ENCODE data around the gene RBMX2.
"Not testable (repeated sequence)": the region's sequence is repeated elsewhere in the genome, so short reads cannot be mapped to it uniquely, and the experiment has no call there.

Gene RBMX2, protein sequence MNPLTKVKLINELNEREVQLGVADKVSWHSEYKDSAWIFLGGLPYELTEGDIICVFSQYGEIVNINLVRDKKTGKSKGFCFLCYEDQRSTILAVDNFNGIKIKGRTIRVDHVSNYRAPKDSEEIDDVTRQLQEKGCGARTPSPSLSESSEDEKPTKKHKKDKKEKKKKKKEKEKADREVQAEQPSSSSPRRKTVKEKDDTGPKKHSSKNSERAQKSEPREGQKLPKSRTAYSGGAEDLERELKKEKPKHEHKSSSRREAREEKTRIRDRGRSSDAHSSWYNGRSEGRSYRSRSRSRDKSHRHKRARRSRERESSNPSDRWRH

GRCh38 chrX:130401415-130402207, at the start of gene RBMX2:
Gene RBMX2, plus strand, starts transcription at chrX:130401987. Its CDS starts 46 bp downstream, at chrX:130402033.
- peak; percentile 25 to 84 for DNase-seq

- not testable (repeated sequence) for DNase-seq
Measured at GRCh38 chrX:130352050-130352449, 49.7 kb upstream of the RBMX2 start.

DNA sequence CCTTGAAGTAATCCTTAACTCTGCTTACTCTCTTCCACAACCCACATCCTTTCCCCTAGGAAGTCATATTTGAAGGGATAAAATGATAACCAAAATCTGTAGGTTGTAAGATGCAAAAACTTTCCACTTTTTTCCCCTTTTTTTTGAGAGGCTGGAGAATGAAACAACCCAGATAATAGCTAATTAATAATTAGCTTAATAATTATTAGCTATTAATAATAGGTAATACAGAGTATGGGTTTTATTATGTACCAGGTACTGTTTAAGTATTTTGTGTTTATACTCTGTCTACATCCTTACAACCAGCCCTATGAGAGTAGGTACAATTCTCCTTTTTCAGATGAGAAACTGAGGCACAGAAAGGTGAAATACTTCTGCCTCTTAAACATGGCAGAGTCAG, 25.7 kb upstream of the RBMX2 start:
- no peak for DNase-seq

DNA sequence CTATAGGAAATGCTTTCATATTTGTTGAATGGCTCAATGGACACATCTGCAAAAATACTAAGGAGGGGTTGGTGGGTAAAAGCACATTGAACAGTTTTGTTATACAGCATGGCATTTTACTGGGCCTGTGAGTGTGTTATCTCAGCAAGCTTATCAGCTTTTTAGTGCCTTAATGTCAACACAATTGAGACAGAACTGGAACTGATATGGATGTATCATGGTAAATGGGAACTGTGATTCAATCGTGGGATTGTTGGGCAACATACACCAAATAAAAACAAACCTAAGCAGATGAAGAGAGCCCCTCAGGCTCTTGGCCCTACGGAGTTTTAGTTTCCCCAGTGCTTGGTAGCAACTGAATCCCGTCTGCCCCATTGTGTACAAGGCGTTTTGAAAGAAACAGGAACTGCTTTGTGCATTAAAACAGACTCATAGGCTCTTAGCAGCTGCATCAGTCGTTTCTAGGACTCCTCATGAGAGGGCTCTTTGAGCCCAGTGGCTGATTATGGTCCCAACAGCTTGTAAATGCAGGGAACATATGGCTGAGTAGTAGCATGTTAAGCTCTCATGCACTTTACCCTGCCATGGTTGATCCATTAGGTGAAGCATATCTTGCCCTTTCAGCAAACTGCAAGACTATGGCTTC, 23.6 kb upstream of the RBMX2 start:
- no peak for DNase-seq

DNA sequence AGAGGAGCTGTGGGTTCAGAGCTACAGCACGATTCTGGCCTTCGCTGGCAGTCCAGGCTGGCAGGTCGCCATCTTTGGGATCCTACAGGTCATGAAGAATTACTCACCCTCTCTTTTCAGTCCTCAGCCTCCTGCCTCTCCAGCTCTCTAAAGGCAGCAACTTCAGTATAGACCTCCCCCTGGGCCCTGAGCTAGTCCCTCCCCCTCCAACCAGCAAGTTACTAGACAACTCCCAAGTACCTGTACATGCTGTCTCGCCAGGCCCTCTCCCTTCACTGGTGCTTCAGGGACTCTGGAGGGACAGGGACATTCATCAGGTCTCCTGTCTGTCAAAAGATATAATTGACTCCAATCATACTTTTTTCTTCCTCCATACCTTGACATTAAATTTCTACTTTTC, 16.3 kb upstream of the RBMX2 start, which contains the start of gene GPR119:
Gene GPR119, minus strand, starts transcription at position 155 of the 400 bp plus-strand sequence. CDS start 227 bp downstream, outside the sequence.
- DNase-seq: no peak

DNA sequence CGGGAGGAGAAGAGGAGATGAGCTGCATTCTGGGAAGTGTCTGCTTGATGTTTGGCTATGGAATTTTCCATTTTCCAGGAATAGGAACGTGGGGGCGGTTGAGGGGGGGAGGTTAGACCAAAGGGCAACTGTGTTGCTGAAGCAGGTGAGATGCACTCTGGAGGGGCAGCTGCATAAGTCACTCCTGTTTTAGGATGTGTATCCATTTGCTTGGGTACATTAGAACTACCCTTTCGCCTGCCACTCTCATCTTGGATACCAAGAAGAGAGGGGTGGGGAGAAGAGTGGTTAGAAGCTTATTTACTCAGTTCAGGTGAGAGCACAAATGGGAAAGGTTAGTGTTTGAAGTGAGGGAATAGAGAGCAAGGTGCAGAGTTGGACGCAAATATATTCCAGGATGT, 15.4 kb upstream of the RBMX2 start:
- no peak for DNase-seq

DNA sequence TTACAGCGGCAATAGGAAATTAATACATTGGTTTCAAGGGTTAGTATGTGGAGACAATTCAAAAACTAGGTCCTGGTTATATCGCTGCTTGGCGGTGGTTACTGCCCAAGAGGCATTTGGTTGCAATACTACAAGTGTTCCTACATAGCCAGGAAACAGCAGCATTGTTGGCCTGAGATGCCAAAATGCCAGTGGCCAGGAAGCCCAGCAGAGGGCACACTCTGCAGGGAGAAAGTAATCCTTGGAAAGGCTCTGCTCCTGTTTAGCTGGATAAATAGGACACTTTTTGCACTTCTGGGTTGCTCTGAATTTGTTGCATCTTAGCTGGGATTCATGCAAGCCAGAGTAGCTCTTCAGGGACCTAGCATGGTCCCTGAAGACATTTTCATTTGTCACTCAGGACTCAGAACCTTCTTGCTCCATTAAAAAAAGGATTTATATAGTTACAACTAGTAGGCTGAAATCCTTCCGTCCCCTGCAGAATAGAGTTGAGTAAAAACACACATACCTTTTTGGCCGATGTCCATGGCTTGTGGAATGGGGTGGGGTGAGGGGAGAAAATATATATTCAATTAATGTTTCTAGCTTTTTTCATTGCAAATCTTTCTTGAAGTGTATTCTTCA, 8.2 kb upstream of the RBMX2 start:
- peak; percentile 40 to 65 for DNase-seq

GRCh38 chrX:130395341-130395740, 6.4 kb upstream of the RBMX2 start:
- no peak for DNase-seq

DNA sequence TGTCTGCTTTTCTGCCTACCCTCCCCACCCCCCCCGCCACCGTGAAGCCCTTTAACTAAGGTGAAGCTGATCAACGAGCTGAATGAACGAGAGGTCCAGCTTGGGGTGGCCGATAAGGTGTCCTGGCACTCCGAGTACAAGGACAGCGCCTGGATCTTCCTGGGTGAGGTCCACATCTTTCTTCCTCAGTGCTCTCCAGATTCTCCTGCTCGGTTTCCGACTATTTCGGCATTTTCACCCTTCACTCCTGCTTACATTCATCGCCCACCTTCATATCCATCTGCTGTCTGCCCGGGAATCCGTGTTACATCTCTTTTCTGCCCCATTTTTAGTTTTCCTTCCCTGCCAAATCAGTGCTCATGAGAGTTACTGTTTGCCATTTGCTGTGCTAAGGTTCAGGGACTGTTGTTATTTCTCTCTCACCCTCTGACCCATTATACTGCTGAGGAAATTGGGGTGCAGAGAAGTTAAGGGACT, 459 bp downstream of the RBMX2 start:
- DNase-seq: no peak

DNA sequence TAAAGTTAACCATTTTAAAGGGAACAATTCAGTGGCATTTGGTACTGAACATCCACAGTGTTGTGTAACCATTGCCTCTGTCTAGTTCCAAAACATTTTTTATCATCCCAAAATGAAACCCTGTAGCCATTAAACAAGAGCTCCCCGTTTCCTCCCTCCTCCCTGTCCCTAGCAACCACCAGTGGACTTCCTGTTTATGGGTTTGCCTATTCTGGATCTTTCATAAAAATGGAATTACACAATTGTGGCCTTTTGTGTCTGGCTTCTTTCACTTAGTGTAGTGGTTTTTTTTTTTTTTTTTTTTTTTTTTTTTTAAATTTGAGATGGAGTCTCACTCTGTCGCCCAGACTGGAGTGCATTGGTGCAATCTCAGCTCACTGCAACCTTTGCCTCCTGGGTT, 11.6 kb downstream of the RBMX2 start:
- DNase-seq: no peak

GRCh38 chrX:130414800-130415199, 13.0 kb downstream of the RBMX2 start:
- DNase-seq: no peak

DNA sequence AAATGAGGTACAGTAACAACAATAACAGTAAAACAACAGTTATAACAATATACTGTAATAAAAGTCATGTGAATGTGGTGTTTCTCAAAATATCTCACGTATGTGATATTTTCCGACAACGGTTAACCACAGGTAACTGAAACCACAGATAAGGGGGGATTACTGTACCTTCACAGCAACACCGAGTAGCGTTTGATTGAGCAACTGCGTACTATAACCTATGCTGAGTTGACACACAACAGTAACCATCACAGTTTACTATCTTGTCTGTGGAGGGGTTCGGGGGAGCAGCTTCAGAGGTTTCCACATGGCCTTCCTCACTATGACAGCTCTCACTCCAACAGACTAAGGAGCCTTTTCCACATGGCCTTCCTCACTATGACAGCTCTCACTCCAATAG, 13.4 kb downstream of the RBMX2 start:
- DNase-seq: no peak

GRCh38 chrX:130416785-130417184, 15.0 kb downstream of the RBMX2 start:
- DNase-seq: no peak

DNA sequence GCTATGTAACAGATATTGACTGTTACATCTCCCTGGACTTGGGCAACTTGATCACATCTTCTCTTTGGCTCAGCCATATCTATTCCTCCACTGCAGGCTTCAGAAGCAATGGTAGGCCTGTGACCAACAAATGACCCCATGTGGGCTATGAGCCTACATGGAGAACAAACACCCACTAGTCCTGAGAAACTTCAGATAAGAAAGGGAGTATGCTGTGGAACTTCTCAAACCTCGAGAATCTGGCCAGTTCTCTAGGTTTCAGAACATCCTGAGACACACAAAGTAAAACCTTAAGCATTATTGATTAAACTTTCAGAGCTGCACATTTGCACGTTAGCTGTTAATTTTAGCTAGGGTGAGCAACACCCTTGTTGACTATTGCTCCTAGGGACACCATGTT, 16.3 kb downstream of the RBMX2 start:
- no peak for DNase-seq

DNA sequence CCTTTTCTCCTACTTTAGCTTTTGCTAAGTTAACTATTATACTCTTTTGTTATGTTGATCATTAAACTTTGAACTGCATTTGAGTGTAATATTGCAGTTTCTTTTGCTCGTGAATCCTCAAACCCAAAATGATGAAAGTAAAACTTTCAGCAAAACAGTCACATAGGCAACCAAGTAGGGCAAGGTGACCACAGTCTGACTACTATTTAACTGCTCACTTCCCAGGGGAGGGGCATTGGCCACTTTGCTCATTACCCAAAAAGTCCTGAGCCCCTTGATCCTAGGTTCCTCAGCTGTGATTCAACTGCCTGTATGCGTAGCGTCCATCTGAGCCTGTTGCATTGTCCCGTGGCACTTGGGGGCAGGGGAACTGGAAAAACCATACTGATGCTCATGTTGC, 17.0 kb downstream of the RBMX2 start:
- no peak for DNase-seq

DNA sequence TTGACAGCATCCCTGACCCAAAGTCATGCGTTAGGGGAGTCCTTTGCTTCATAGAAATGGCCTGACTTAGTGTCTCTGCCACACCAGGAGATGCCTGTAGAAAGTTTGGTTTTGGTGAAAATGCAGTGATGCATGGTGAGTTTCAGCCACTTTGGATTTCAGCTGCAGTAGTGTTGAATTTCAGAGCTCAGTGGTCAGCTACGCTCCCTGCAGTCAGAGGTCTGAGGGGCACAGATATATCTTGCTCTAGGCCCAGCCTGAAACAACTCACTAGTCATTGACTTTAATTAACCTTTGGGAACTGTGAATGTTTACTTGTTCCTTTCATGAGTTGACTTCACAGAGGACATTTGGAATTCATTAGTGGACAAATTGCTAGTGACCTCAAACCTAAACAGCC, 17.5 kb downstream of the RBMX2 start:
- no peak for DNase-seq

- no peak for DNase-seq
Measured at GRCh38 chrX:130426531-130426930, 24.7 kb downstream of the RBMX2 start.

DNA sequence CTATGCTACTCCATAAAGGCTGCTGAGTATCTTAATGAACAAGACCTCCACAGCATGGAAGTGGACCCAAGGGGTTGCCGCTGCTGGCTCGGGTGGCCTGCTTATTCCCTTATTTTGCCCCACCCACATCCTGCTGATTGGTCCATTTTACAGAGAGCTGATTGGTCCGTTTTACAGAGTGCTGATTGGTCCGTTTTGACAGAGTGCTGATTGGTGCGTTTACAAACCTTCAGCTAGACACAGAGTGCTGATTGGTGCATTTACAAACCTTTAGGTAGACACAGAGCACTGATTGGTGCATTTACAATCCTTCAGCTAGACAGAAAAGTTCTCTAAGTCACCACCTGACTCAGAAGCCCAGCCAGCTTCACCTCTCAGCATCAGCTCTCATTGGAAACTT, 27.4 kb downstream of the RBMX2 start:
- not testable (repeated sequence) for DNase-seq

DNA sequence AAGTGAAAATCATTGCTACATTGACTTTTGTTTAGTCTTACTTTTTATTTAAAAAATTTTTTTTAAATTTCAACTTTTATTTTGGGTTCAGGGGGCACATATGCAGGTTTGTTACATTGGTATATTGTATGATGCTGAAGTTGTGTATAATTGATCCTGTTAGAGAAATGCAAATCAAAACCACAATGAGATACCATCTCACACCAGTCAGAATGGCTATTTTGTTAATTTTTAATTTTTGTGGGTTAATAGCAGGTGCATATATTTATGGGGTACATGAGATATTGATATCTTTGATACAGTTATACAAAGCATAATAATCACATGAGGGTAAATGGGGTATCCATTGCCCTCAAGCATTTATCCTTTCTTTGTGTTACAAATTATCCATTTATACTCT, 34.1 kb downstream of the RBMX2 start:
- DNase-seq: no peak

- not testable (repeated sequence) for DNase-seq
Measured at GRCh38 chrX:130437996-130438395, 36.2 kb downstream of the RBMX2 start.

DNA sequence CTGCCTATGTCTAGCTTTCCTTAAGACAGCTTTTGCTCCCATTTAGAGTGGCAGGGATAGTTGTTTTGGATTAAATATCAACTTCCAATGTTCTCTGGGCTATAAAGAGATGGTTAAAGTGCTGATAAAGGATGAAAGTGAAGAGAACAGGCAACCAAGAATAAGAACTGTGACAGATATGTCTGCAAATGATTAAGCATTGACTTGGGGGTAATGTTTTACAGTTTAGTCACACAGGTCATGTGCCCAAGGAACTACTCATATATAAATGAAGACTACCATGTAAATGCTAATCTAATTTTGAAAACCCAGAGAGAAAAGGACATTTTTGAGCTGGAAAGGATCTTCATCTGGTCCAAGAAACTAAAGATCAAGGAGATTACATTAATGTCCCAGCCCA, 42.1 kb downstream of the RBMX2 start:
- no peak for DNase-seq

GRCh38 chrX:130444641-130445336, 43.0 kb downstream of the RBMX2 start:
- no peak for DNase-seq
